ENCODE results near the gene PACS1.

GRCh38 chr11:66278363-66279091 lies 208.5 kb downstream of the PACS1 start:
- no peak for TF ChIP-seq CTCF (conservative IDR thresholded peaks at IDR 0.05)
- no peak for TF ChIP-seq ZFX (IDR thresholded peaks at IDR 0.05)
